GM06990 (cell line): ENCODE measurements around the gene RBBP4.

Experiments used
- DNase-seq: peaks from one replicate; pipeline ENCODE4 v3.0.0-alpha.2; 2011; ENCODE audit not compliant: insufficient read length; ENCODE audit errors: extremely low read depth
- H3K27me3 ChIP-seq: replicated peaks from 2 replicates; pipeline ENCODE4 v1.6.0; 2011; ENCODE audit warnings: low read length; ENCODE audit not compliant: control insufficient read depth, insufficient read depth
- H3K36me3 ChIP-seq: 2 replicates; pipeline ENCODE4 v1.5.1; 2011; ENCODE audit warnings: low read length; ENCODE audit not compliant: control insufficient read depth, insufficient read depth
- H3K4me3 ChIP-seq: replicated peaks from 2 replicates; pipeline ENCODE4 v1.5.1; 2011; ENCODE audit warnings: low read depth, mild to moderate bottlenecking, control low read depth, low read length
- CTCF ChIP-seq: IDR thresholded peaks from 2 replicates; pipeline ENCODE4 v1.5.1; 2011; ENCODE audit warnings: low read length, control low read depth, mild to moderate bottlenecking, inconsistent platforms; ENCODE audit not compliant: insufficient read depth, poor library complexity, severe bottlenecking

RBBP4 gene

DNA sequence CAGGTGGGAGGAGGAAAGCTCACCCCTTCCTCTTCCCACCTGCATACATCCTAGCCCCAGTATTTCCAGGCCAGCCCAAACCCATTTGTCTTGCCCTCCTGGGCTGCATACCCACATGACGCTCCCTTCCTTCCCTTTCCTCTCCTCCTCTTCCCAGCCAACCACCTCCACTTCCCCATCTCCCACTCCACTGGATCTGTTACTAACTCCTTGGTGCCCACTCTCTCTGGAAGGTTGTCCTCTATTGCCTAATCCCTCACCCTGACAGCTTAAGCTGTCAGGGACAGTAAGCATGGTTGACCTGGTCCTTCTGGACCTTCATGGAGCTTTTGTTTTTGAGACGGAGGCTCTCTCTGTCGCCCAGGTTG lies 74.6 kb downstream of the RBBP4 start:
- TF ChIP-seq CTCF = no peak
- no peaks in the 10 kb centered on the region; the same call in 1 of the 2 replicates for H3K27me3 ChIP-seq
- no peak overlapping the region for H3K4me3 ChIP-seq
- no peaks in the 10 kb centered on the region for H3K36me3 ChIP-seq
- no peak for DNase-seq

GRCh38 chr1:32727876-32728275 lies 76.9 kb downstream of the RBBP4 start:
- Histone ChIP-seq H3K27me3 (no peaks in the 10 kb centered on the region), H3K36me3 (no peaks in the 10 kb centered on the region), H3K4me3 (no peak overlapping the region)
- TF ChIP-seq CTCF = no peak
- no peak for DNase-seq

DNA sequence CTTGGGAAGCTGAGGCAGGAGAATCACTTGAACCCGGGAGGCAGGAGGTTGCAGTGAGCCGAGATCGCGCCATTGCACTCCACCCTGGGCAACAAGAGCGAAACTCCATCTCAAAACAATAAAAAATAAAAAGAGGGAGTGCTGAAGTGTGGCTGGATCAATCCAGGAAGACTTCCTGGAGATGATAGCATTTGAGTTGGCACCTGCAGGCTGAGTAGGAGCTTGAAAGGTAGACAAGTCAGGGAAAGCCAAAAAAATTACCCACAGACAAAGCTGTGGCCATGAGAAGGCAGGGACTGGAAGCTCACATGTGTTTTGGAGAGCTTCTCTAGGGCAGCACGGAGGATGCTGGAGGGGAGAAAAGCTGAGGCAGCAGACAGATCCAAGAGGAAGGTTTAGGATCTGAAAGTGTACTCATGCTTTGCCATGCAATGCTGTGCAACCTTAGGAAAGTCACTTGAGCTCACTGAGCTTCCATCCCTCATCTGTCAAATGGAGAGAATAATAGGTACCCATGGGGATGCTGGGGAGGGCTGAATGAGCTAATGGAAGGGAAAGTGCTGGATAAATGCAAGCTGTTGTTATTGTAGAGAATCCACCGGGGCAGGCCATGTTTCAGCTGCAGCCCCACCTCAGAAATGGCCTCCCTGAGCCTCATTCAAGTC lies 77.5 kb downstream of the RBBP4 start:
- no peaks in the 10 kb centered on the region for H3K27me3 ChIP-seq
- no peak overlapping the region for H3K4me3 ChIP-seq
- no peak for DNase-seq
- no peak for TF ChIP-seq CTCF
- H3K36me3 ChIP-seq = no peaks in the 10 kb centered on the region

GRCh38 chr1:32729254-32730046 lies 78.4 kb downstream of the RBBP4 start:
- no peak for DNase-seq
- Histone ChIP-seq H3K4me3 (no peak overlapping the region), H3K27me3 (no peaks in the 10 kb centered on the region), H3K36me3 (no peaks in the 10 kb centered on the region)
- no peak for TF ChIP-seq CTCF

GRCh38 chr1:32733582-32734321 lies 82.7 kb downstream of the RBBP4 start:
- Histone ChIP-seq H3K27me3 (peaks cover 2% of the 10 kb centered on the region), H3K4me3 (no peak overlapping the region), H3K36me3 (no peaks in the 10 kb centered on the region)
- no peak for TF ChIP-seq CTCF
- DNase-seq = no peak
